DLD1 (cell line): ENCODE results near the gene SLFN11.
"Not testable (repeated sequence)": the region's sequence is repeated elsewhere in the genome, so short reads cannot be mapped to it uniquely, and the experiment has no call there.

ENCODE experiments used
- in situ Hi-C: cut with HindIII; loops from 2 replicates; pipeline ENCODE4 v1.10.0; 2017; ENCODE audit warnings: low sequenced_read_pairs

SLFN11 gene

DNA sequence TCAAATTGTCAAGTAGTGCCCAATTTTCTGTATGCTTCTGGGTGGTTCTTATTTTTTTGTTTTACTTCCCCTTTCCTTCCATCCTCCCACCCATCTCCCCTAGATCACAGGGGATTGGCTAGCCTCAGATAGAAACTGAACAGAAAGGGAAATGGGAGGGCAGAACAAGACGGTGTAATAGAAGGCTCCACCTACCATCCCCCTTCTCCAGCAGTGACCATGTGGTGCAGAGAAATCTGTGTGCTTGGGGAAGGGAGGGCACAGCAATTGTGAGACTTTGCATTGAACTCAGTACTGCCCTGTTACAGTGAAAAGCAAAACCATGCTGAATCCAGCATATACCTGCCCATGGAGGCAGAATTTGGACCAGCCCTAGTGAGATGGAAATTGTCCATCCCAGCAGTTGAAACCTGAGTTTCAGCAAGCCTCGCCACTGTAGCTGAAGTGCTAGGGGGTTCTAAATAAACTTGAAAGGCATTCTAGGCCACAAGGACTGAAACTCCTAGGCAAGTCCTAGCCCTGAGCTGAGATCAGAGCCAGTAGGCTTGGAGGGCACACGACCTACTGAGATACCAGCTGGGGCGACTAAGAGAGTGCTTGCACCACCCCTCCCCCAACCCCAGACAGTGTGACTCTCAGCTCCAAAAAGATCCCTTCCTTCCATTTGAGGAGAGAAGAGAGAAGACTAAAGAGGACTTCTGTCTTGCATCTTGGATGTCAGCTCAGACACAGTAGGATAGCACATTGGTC lies 5.2 kb downstream of the SLFN11 start:
- in situ Hi-C loops, result no loop called here

DNA sequence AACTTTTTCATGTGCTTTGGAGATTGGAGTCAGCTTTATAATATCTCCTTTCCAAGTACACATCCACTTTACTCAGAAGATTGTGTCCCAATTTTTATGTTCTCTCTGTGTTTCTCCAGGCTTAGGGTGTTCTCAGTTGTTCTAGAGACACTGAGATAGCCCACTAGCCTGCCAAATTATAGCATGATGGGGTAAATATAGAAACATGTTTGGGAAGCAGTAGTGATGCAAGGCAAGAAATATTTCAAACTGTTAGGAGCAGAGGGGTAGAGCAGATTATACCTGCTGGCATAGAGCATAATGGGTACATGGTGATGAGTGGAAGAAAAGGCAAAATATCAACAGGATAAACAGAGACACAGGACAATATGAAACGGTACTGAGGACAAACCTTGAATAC lies 12.4 kb downstream of the SLFN11 start:
- in situ Hi-C loops, result no loop called here

DNA sequence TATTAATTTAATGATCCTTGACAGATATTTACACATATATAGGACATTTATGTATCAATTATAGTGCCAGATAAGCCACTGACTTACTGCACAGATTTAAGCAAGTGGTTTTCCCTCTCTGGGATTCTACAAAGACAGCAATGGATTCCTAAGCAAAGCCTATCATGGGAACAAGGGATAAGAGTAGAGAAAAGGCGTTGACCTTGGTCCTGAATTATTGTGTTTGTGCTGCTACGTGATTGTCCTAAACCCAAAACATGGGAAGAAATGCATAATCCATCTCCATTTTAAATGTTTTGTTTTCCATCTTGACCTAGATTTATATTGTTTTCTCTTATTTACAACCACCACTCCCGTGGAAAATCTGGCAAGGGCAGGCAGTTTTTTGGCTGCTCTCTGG lies 14.0 kb downstream of the SLFN11 start:
- in situ Hi-C loops, result no loop called here

DNA sequence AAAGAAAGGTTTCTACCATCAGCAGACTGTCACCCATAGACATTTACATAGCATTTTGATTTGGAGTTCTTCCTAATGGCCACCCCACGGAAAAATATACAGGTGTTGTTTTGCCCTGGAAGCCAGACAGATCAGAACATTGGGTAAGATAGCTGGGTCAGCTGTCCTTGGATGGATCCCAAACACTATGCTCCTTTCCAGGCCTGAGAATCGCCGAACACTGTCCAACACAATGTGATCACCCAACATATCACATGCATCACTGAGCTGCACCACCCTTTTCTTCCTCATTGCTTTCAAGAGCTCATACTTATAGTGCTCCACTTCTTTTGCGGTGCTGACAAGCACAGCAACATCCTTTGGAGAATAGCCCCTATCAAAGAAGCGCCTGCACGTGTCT lies 21.1 kb downstream of the SLFN11 start:
- in situ Hi-C loops, result no loop called here

DNA sequence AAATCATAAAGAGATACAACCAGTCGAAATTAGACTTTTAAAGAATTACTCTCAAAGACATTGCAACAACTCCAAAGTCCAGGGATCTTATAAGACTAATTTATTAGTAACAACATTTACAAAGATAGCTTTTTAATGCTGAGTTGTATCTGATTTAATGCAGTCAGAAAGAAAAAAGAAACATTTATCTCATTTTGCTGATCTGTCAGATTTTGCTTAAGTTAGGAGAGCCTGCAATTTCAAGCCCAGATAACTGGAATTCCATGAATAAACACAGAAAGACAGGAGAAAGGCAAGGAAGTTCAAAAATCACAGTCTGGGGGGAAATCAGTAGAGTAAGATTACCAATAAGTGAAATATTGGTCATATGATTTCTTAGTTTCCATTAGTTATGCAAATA lies 22.9 kb downstream of the SLFN11 start:
- in situ Hi-C loops, result no loop called here

DNA sequence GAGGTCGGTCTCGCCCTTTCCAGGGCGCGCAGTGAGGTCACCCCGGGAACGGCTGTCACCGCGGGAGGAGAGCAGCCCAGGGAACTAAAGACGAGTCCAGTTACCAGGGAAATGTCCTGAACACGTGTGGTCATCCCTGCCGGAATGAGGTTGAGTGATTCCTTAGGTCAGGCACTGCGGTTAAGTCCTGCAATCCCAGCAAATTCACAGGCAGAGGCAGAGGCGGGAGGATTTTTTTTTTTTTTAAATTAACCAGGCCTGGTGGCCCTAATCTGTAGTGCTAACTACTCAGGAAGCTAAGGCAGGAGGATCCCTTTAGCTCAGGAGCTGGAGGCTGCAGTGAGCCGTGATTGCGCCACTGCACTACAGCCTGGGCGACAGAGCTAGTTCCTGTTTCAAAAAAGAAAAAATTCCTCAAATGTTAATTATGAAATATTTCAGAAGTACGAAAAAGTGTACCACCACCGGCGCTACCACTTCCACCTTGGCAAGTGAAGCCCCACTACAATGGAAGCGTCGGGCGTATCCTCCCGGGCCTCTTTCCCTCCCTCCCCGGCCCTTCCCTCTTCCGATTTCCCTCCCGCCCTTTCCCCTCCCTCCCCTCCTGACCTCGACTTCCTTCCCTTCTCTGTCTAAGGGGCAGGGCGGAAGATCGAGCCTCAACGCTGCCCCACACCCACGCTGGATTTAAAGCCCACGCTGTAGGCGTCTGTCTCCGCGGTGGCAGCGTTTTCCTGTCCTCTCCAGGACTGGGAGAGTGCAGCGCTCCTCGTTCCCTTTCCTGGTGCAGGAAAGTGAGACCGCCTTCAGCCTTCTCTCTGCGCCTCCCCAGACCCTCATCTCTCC lies 27.3 kb downstream of the SLFN11 start:
- in situ Hi-C loops, result no loop called here

DNA sequence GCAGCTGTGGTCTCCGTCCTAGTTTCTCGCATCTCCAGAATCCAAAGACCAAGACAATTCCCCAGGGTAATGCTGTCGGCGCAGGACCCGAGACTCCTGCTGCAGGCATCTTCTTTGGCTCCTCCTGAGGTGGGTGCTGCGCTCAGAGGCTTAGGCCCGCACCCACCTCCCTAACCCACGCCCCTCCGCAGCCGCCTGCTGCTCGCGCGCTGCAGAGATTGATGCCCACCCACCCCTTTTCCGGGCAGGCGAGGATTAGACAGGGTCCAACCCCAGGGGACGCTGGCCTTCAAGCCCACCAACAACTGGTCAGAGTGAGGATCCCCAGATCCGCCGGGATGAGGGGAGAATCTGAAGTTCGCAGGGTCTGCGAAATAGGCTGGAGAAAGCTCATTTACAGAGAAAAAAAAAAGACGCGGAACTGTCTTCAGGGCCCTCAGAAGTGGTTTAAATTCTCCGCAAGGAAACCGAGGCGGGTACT lies 27.9 kb downstream of the SLFN11 start:
- in situ Hi-C loops, result no loop called here

DNA sequence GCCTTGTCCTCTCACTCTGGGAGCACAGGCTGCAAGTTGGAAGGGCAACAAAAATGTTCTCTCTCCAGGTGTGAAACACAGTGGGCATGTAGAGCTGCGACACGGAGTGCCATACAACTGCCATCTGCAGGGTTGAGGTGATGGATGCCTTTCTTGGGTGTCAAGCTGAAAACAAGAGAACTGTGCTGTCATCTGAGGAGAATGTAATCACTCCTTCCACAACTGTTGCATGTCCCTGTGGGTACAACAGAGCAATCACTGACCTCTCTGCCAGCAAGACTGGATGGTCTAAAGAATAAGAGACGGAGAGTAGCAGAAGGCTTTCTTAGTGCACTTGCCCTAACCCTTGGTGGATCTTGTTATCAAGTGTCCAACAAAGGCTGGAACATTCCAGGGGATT lies 29.2 kb downstream of the SLFN11 start:
- in situ Hi-C loops, result no loop called here

DNA sequence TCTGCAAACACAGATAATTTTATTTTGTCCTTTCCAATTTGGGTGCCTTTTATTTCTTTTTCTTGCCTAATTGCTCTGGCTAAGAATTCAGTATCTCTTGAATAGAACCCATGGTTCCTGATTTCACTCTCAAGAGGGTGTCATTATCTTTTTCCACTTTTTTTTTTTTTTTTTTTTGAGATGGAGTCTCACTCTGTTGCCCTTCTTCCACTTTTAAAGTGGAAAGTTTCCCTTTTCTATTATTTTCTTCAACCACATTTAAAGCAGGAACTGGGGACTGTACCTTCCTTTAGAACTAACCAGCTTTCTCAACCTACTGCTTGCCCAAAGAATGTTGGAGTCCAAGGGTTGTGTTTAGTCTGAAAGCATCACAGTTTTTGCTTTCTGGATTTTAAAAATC lies 31.1 kb downstream of the SLFN11 start:
- in situ Hi-C loops, result no loop called here

DNA sequence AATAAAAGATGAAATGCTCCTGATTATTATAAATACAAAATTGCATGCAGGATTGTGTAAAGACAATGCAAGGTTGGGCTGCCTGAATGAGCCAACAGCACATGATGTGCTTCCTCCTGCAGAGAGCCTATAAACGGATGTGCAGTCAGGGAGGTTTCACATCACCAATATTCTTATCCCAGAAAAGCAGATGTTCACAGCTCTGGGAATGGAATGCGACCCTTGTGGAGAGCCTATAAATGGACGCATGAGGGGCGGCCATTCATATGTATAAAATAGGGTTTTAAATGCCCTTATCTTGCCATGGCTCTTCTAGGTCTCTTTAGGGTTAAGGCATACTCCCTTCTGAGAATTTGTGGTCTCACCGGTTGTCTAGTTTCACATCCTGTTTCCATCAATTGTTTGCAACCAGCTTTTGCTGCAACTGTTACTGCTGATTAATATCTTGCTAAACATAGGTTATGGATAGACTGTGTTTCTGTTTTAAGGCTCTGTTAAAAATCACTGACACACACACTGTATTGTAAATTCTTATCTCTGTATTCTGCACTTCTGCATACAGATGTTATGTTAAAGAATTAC lies 31.9 kb downstream of the SLFN11 start:
- in situ Hi-C loops, result no loop called here

DNA sequence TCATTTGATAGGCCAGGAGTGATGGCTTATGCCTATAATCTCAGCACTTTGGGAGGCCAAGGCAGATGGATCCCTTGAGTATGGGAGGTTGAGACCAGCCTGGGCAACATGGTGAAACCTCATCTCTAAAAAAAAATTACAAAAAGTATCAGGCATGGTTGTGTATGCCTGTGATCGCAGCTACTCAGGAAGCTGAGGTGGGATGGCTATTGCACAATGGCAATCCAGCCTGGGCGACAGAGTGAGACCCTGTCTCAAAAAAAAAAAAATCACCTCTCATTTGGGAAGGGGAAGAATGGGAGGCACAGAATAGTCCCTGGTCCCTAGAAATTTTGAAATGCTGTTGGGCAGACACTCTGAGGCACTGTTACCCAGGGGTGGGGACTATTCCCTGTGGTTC lies 35.2 kb downstream of the SLFN11 start:
- in situ Hi-C loops, result no loop called here

DNA sequence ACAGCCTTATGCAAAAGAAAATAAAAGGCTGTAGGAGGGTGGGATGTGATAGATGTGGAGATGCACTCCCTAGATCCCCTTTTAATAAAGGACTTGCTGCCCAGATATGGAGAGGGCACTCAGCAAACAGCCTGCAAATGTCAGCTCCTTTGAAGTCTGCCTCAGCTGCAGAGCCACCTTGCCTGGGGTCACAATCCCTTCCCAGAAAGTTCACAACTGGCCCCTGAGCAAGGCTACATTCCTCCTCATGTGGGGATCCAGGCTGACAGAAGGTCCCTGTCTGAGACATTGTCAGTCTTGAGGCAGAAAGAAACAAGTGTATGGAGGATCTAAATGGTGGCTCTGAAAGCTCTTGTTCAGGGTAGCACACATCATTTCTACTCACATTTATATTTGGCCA lies 36.1 kb downstream of the SLFN11 start:
- in situ Hi-C loops, result no loop called here

DNA sequence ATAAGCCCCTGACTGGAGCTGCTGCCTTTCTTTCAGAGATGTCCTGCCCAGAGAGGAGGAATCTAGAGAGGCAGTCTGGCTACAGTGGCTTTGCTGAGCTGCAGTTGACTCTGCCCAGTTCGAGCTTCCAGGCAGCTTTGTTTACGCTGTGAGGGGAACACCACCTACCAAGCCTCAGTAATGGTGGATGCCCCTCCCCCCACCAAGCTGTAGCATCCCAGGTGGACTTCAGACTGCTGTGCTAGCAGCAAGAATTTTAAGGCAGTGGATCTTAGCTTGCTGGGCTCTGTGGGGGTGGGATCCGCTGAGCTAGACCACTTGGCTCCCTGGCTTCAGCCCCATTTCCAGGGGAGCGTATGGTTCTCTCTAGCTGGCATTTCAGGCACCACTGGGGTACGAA lies 39.8 kb downstream of the SLFN11 start:
- in situ Hi-C loops, result not testable (repeated sequence)

DNA sequence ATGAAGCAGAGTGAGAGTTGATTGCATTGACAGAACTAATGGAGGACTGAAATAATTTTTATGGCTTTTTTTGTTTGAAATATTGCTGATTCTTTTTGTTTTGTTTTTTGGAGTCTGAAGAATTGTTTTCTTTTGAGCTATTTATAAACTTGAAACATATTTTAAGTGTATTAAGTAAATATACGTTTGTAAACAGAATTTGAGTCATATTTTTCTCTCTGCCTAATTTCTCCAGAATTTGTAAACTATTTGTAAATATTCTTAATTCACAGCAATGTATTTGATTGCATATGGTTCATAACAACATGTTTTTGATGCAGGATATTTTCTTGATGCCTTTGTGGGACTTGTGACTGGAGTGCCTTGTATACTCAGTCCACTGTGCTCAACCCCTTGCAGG lies 50.7 kb downstream of the SLFN11 start:
- in situ Hi-C loops, result loop anchor here (25.0 kb wide), 1 partner anchor 415 kb away; the partner anchor contains the start of gene RASL10B

DNA sequence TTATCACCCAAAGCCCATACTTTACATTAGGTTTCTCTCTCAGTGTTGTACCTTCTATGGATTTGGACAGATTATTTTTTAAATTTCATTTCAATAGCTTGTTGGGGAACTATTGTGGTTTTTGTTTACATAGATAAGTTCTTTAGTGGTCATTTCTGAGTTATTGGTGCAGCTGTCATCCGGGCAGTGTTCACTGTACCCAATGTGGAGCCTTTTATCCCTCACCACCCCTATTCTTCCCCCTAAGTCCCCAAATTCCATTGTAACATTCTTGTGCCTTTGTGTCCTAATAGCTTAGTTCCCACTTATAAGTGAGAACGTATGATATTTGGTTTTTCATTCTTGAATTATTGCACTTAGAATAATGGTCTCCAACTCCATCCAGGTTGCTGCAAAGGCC lies 57.5 kb downstream of the SLFN11 start:
- in situ Hi-C loops, result loop anchor here (10.0 to 25.0 kb wide), 2 partner anchors 209 to 421 kb away; partner anchors contain the start of gene RASL10B

DNA sequence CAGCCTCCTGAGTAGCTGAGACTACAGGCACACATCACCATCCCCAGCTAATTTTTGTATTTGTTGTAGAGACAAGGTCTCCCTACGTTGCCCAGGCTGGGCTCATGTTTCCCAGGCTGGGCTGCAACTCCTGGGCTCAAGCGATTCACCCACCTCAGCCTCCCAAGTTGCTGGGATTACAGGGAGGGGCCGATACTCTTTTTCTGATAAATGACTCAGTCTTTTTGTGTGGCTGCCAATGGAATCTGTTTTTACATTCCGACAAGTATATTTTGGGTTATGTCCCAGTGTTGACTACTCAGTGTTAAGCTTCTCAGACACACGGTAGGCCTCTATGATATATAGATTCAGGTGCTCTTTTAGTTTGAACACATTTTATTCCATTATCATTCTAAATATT lies 58.1 kb downstream of the SLFN11 start:
- in situ Hi-C loops, result loop anchor here (10.0 to 25.0 kb wide), 2 partner anchors 210 to 422 kb away; partner anchors contain the start of gene RASL10B

DNA sequence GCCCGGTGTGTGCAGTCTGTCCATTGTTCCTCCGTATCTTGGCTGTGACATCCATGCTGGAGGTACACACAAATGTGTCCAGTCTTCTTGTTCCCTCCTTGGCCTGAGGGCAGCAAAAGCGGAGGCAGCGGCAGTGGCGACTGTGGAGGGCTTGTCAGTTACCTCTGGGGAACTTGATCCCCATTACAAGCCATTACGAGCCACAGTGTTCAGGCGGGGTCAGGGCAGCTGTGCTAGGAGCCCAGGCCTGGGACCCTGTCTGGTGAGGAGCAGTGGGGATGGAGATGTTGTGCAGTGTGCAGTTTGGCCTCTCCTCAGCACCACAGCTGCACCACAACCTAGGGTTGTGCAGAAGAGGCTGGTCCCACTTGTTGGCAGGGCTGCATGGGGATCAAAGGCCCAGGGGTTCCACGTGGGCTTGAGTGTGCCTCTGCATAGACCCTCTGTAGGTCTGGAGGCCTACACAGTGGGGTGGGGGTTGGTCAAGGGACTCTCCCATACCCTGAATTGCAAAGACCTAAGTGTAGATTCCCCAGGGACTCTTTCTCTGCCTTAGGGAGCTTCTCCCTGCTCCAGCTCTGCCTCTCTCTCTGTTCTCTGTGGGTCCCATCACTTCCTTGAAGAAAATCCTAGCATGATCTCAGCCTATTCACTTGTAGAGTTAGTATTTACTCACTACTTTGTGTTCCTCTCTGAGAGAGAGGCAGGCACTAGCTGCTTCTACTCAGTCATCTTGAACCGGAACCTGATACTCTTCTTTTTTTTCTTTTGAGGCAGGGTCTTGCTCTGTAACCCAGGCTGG lies 58.8 kb downstream of the SLFN11 start:
- in situ Hi-C loops, result loop anchor here (10.0 to 25.0 kb wide), 2 partner anchors 210 to 423 kb away; partner anchors contain the start of gene RASL10B

DNA sequence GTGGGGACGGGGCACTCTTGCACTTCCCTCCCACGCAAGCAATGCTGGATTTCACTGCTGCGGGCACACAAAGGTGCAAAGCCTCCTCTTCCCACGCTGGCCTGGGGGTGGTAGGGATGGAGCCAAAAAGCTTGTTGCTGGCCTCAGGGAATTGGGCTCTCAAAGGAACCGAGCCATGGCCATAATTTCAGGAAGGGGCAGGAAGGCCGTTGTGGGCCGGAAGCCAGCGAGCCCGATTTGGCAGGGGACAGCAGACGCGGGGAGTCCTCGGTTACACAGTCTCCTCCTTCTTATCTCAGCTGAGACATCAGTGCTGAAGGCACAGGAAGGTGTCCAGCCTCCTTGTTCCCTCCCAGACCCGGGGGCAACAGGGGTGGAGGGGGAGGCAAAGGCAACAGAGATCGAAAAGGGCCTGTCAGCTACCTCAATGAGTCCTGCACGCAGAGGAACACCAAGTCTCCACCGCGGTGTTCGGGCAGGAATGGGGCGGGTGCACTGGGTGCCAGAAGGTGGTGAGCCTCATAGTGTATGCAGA lies 59.5 kb downstream of the SLFN11 start:
- in situ Hi-C loops, result loop anchor here (10.0 to 25.0 kb wide), 2 partner anchors 211 to 423 kb away; partner anchors contain the start of gene RASL10B

DNA sequence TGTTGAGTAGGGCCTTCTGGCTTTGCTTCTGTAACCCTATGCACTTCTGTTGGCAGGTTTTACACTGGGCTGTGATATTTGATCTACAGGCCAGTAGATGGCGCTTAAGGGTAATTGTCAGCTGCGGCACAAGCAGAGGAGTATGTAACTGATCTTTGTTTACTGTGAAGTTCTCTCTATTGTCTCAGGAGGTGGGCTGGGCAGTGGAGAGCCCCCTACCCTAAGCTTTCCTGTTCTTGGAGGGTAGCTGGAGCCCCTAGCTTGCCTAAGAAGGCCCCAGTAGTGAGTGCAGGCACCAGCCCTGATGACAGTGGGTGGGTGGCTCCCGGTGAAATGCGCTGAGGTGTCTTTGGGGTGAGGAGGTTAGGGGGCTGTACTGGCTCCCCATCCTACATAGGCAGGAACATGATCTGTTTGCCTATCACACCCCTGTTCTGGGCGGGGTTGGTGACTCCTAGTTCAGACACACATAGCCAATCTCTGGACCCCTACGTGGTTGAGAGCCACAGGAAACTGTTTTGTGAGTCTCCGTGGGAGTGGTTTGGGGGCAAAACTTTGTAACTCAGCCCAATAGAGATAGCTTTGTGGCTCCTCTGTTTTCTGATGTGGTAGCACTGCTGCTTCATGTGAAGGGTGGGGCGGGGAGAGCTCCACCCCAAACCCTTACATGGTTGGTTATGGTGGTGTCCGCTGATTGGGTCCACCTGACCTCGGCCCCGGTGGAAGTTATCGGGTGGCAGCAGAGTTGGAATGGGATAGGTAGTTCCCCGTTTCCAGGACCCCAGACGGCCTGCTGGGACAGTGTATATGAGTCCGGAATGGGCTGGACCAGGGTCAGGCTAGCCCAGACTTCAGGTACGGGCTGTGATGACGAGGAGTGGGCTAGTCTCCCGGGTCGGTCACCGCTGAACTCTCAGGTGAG lies 60.4 kb downstream of the SLFN11 start:
- in situ Hi-C loops, result loop anchor here (10.0 to 25.0 kb wide), 2 partner anchors 212 to 424 kb away; partner anchors contain the start of gene RASL10B
